Measurements from ENCODE around the gene SGCA.

SGCA gene

GRCh38 chr17:50134206-50135110 is 31.3 kb upstream of the SGCA start:
- no peak for DNase-seq

- no peak for DNase-seq
Observed at GRCh38 chr17:50135316-50136095, 30.3 kb upstream of the SGCA start.

- DNase-seq, result no peak
Observed at GRCh38 chr17:50136096-50136687, 29.6 kb upstream of the SGCA start.

GRCh38 chr17:50137042-50137441 is 28.8 kb upstream of the SGCA start:
- DNase-seq, result no peak

GRCh38 chr17:50139185-50139783 is 26.5 kb upstream of the SGCA start:
- no peak for DNase-seq

- peak; percentile 64 for DNase-seq
Observed at GRCh38 chr17:50139950-50140885, 25.6 kb upstream of the SGCA start.

- DNase-seq, result no peak
Observed at GRCh38 chr17:50141026-50141744, 24.6 kb upstream of the SGCA start.

GRCh38 chr17:50141745-50142110 is 24.1 kb upstream of the SGCA start:
- DNase-seq, result no peak

- no peak for DNase-seq
Observed at GRCh38 chr17:50143461-50144176, 22.2 kb upstream of the SGCA start.

- DNase-seq, result no peak
Observed at GRCh38 chr17:50144355-50144754, 21.4 kb upstream of the SGCA start.

- no peak for DNase-seq
Observed at GRCh38 chr17:50144845-50145531, 20.8 kb upstream of the SGCA start.

GRCh38 chr17:50145532-50146229 is 20.1 kb upstream of the SGCA start:
- no peak for DNase-seq

GRCh38 chr17:50146230-50146926 is 19.4 kb upstream of the SGCA start:
- DNase-seq, result no peak

- no peak for DNase-seq
Observed at GRCh38 chr17:50146927-50147665, 18.7 kb upstream of the SGCA start.

- DNase-seq, result no peak
Observed at GRCh38 chr17:50147841-50148225, 18.0 kb upstream of the SGCA start.

GRCh38 chr17:50148226-50149090 is 17.3 kb upstream of the SGCA start:
- DNase-seq, result peak; percentile 21

- peak; percentile 6 for DNase-seq
Observed at GRCh38 chr17:50149091-50149416, 16.8 kb upstream of the SGCA start.
